Hematopoietic multipotent progenitor cell treated with erythropoietin and hydrocortisone succinate and interleukin-3 and kit ligand, for 4 days (in vitro differentiated cells): ENCODE measurements around the gene NRP2.

Experiments
- DNase-seq: peaks from one replicate; pipeline ENCODE4 v3.0.0-alpha.2; 2015

The NRP2 gene, protein sequence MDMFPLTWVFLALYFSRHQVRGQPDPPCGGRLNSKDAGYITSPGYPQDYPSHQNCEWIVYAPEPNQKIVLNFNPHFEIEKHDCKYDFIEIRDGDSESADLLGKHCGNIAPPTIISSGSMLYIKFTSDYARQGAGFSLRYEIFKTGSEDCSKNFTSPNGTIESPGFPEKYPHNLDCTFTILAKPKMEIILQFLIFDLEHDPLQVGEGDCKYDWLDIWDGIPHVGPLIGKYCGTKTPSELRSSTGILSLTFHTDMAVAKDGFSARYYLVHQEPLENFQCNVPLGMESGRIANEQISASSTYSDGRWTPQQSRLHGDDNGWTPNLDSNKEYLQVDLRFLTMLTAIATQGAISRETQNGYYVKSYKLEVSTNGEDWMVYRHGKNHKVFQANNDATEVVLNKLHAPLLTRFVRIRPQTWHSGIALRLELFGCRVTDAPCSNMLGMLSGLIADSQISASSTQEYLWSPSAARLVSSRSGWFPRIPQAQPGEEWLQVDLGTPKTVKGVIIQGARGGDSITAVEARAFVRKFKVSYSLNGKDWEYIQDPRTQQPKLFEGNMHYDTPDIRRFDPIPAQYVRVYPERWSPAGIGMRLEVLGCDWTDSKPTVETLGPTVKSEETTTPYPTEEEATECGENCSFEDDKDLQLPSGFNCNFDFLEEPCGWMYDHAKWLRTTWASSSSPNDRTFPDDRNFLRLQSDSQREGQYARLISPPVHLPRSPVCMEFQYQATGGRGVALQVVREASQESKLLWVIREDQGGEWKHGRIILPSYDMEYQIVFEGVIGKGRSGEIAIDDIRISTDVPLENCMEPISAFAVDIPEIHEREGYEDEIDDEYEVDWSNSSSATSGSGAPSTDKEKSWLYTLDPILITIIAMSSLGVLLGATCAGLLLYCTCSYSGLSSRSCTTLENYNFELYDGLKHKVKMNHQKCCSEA

DNA sequence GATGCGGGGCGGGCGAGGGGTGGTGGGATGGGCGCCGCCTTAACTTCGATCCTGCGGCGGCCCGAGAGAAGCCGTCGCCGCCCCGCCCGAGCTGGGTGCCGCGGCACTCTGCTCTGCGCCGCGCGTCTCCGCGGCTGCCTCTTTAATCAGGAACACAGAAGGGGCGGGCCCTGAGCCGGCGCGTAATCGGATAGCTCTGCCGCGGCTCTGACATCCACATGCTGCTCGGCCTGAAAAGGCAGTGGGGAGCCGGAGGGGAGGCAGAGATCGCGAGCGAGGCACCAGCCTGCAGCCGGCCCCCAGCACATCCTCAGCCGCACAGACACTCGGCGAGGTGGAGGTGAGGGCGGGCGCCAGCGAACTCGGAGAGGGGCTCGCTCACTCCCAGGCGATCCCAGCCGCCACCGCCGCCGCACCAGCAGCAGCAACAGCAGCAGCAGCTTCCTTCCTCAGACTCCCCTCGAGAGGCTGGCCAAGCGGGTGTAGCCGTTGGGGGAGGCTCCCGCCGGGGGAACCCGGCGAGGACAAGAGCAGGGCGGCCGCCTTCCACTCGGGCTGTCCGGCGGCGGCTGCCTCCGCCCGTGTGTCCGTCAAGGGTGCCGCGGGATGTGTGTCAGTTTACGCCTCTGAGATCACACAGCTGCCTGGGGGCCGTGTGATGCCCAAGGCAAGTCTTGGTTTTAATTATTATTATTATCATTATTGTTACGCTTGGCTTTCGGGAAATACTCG, at the start of gene NRP2:
Gene NRP2 (plus strand): TSS at position 263 of the 732 bp plus-strand sequence. CDS start 790 bp downstream, outside the sequence.
- peak; percentile 85 for DNase-seq

DNA sequence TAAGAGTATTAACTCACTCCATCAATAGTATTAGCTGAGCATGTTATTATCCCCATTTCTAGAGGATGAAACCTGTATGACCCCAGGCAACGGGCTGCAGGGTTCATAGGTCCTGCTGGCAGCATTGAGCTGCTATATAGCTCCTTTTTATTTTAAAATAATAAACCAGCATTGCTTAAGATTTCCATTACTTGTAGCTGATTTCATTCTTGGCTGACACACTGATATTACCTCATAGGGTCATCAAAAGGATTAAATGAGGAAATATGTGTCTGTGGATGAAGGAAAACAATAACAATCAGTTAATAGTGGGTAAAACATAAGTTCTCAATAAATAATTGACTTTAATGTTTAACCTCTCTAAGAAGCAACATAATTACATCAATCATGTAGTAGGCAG, 48.3 kb upstream of the NRP2 start:
- no peak for DNase-seq

DNA sequence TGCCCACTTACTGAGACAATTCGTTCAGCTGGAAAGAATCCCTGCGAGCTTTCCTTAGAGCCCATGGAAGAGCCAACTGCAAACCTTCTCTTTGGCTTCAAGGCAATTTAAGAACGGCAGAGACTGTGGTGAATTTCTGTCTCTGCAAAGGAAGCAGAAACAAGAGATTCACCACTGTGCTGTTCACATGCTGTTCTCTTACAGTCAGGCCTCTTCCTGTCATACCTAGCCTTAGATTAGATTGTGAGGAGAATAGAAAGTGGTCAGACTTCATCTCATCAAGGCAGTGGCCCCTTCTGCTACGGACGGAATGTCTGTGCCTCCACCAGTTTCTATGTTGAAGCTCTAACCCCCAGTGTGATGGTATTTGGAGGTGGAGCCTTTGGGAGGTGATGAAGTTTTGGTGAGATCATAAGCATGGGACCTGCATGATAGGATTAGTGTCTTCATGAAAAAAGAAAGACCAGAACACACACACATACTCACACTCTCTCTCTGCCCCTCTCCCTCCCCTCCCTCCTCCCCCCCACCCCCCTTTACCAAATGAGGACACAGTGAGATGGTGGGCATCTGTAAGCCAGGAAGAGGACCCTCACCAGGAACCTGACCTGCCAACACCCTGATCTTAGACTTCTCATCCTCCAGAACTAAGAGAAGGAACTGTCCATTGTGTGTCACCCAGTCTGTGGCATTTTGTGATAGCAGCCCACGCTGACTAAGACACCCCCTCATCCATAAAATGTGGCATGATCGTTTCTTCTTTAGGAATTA, 45.6 kb upstream of the NRP2 start:
- DNase-seq, result no peak

DNA sequence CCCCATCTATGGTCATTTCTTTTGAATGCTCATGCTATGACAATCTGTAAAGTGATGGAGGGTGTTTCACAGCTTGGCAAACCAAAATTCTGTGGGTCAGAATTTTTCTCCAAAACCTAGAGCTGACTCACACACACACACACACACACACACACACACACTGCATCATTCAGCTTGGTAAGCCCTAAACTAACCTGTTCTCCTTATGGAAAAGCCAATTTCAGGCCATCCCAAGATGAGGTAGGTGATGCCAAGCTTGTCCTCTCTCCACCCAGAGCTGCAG, 45.0 kb upstream of the NRP2 start:
- DNase-seq, result no peak

DNA sequence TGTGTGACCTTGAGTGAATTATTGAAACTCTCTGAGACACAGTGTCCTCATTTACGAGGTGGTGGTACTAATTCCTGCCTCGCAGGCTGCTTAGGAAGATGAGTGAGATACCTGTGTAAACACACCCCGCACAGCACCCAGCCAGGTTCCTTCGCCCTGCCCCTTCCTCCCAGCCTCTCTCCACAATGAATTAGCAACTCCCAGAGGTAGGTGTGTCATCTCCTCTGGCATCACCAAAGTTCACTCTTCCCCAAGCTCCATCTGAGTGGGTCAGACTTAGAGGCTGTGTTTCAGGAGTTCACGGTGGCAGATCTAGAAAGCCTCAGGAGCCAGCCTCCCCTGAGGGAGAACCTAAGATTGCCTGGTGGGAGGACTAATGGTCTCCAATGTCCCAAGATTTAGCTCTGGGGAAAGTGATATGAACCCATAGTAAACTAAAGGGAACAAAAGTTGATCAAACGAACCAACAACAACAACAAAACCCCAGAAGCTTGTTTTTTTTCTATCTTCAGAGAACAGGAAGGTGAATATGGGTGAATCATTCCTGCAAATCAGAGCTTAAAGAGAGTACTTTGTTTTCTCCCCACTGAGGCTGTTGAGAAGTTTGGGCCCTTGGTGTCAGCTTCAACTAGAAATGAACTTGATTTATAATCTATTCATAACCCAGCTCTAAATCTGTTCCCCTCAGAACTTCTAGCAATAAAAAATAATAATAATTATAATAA, 44.4 kb upstream of the NRP2 start:
- no peak for DNase-seq

DNA sequence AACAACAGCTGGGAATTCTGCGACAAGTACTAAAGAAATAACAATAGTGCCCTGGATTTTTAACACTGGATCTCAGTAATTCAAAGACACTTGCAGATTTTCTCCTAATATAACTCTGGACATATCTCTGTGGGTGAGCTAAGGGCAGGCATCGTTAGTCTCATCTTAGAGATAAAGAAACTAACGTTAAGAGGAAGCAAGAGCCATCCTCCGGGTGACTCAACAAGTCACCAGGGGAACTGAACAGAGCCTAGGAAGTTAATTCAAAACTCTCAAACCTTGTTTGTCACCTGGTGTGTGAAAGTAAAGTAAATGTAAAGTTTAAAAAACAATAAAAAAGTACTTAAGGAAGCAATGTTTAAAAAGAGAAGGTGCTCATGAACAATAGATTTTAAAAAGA, 41.6 kb upstream of the NRP2 start:
- peak; percentile 35 for DNase-seq

DNA sequence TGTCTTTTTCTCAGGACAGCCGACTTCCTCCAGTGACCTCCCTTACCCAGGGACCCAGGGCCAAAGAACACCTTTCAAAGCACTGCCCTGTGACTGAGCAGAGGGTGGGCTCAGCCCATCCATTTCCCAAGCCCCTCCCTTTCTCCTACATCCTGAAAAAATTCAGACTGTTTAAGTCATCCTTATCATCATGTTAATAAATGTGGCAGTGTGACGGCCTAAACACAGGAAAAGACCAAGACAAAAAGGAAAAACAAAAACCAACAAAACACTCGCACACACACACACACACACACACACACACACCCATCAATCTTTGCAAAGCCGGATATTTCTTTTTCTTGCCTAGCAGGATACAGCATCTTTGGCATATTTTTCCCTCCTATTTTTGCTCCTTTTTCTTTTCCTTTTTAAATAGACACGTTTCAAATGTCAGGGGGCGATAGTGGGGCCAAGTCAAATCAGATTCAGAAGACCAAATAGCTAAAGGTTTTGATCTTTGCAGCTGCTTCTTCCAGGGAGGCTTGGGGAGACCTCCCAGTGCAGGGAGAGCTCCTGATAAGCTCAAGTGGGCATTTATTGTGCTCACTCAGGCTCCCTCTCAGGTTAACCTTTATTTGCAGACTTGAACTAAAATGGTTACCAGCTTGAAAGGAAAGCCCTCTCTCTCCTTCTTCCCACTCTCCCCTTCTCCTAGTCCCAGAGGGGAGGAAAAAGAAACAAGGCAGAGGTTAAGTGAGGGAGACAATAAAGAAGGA, 39.5 kb upstream of the NRP2 start:
- no peak for DNase-seq

DNA sequence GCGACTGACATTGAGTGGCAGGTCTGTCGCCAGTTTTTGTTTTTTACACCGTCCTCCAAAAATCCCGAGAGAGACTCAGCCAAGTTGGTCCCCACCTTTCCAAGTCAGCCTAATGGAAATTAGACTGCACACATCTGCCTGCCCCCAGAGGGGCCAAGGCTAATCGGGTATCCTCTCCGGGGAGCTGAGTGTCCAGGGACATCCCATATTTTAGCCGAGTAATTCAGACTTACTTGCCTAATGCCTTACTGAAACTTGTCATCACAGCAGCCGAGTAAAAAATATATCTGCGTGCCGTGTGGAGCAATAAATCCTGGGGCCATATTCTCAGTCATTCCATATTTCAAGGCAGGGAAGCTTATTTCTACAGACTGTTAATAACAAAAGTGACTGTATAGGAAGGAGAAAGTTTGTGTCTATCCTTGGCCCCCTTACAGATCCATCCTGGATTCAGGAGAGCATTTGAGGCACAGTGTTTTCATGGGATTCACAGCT, 38.9 kb upstream of the NRP2 start:
- DNase-seq, result no peak

DNA sequence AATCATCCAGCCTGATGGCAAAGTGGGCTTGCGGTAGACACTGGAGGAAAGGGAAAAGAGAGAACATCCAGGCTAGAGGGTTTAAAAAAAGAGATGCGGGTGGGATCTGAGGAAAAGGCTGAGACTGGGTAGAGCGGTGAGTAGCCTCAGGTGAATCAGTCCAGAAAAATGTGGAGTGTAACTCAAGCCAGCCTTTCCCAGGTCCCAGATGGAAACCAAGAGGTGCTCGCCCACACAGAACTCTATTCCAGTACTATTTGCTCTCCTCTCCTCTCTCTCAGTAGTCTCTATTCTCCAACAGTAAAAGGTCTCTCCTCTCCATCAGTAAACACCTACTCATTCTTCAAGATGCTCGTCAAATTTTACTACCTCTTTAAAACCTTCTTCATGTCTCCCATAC, 38.3 kb upstream of the NRP2 start:
- DNase-seq, result no peak

DNA sequence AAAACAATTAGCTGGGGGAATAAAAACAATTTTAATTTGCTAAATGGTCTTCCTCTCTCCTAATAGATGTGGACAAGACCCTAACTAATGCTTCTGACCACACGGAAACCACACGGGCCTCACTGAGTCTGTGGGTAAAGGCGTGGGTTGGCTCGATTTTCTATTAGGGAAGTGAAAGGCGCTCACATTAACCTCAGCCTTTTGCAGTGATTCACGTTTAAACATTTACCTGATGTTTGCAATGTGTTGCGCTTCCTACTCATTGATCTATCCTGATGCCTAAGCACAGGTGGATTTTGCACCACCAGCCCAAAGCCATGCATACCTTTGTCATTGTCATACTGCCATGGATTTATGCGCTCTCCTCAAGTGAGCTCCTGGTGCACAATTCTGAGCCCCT, 35.6 kb upstream of the NRP2 start:
- DNase-seq, result no peak

DNA sequence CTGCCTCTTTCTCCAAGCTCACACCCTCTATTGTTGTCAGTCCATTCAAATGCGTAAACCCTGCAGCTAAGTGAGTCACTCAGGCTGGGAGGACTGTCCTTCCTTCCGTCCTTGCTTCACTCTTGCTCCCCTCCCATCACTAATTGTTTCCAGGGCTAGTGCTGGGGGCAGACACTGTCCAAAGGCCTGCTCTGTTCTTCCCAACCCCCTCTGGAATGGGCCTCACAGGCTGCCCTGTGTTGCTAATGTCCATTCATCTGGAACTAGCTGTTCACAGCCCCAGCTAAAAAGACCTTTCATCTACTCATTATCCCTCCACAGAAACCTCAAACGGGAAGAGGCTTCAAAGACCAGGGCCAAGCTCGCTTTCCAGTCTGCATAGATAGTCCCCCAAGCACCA, 31.9 kb upstream of the NRP2 start:
- DNase-seq, result no peak

DNA sequence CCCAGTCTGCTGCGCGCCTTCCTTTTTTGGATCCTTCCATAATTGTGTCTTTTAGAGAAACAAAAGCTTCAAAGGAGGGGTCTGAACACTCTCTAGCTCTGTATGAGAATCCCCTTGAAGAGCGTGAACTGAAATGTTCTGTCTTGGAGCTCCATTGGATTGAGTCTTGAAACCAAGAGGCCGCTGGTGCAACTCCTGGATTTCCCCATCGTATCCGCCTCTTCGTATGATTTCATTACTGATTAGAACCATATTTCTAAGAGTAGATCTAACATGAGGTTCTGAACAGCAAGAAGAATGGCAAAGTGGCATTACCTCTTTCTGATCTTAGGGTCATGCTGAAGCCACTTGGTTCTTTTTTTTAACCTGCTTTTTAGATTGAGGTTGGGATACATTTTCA, 31.4 kb upstream of the NRP2 start:
- no peak for DNase-seq

DNA sequence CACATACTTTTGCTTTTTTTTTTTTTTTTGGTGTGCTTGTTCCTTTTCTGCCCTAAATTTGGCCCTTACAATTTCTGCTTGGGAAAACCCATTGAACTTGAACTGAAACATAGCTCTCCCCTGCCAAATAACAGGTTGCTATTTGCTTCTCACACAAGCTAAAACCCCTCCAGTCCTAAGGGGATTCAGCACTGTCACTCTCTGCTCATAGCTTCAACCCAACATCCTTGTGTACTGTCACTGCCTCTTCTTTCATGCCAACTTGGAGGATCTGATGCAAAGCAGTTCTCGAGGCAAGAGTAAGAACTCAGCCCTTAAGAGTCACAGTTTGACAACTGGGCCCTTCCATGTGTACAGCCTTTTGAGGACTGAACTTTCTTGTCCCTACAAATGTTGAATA, 30.6 kb upstream of the NRP2 start:
- no peak for DNase-seq

DNA sequence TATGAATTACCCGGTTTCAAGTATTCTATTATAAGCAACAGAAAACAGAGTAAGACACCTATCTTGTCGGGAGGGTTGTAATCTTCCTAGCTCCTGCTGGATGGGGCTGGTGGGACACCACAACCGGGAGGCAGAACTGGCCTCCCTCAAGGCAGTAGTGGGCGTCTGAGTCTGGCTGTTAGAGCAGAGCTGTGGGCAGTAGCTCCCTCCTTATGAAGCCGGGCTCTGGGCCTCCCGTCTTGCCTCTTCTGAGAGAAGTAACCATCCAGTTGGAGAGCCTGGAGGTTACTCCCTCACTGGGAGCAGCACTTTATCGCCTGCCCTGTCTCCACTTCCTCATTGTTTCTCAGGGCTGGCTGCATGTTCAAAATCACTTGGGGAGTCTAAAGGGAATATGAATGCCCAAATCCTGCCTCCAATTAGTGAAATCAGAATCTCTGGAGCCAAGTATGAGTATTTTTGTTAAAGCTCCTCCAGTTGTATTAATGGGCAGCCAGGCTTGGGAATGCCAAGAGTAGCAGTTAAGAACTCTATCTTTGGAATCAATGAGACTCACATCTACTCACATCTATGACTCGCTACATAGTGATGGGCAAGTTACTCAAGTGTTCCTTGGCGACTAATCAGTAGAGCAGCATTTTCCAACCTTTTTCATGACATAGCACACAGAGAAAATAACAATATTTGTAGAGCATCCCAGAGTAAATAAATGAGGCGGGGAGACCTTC, 27.3 kb upstream of the NRP2 start:
- DNase-seq, result no peak

DNA sequence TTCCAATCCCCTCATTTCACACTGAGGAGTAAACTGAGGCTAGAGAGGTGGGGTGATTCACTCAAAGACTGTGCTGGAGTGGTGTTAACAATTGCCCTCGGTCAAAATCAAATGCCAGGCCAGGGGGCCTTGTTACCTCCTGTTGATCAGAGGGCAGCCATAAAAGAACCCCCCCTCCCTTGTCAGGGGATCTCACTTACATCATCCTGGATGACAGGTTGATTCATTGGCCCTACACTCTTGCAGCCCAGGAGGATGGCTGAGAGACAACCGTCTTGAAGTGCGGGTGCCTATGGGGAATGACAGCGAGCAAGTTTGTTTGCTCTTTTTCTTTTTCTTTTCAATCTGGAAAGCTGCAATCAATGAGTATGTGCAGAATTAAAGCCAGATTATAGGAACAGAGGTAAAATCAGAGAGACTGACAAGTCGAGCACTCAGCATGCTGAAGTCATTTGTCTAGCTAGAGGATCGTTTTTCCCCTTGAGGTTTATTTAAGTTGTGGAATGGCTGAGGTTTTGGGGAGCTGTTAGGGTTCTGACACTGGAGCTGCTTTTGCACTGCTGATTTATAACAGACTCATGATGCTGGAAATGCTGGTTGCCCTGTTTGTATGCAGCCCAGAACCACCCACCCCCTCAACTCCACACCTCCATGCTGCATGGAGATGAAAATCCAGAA, 26.4 kb upstream of the NRP2 start:
- no peak for DNase-seq

DNA sequence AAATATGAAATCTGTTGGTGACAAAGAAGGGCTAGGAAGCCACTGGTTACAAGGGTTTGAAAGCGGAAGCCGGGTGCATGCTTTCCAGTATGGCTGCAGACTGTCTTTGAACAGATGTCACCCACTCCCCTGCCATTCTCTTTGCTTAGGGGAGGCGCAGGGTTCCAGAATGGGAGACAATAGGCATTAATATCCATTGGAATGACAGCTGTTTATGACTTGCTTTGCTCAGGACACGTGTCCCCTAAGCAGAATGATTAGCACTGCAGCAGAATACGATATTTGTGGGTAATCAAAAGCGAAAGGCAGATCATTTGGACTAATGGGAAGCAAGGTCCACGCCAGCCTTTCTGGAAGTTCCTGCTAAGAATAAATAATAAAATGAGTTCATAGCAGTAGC, 25.8 kb upstream of the NRP2 start:
- DNase-seq, result no peak

DNA sequence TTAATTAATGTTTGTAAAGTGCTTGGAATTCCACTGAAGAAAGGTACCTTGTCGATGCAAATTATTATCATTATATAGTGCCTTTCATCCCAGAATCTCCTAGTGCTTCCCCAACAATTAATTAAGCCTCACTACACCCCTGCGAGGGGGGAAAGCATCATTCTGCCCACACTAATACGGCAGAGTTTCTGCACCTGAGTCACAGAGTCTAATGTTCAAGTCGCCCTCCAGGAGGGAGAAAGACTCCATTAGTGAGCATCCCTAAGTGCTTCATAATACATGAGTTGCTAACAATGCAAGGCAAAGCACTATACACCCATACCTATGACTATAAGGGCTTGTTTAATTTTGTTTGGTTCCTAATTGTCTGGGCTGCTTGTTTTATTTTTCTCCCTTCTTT, 25.4 kb upstream of the NRP2 start:
- DNase-seq, result no peak

DNA sequence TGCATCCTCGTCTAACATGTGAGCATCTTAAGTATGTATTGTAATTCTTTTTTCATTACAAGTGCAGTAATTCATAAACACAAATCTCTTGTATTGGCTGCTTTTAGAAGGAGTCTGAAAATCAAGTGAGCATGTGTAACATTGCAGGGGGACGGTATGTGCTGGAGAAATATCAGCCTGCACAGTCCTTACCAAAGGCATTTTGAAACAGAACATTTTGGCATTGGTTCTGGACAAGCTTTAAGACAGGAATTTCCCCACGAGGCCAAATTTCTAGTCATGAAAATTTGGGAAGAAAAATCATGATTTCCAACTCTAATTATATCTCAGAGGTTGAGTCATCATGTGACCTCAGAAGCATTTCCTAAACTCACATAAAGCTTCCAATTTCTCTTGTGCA, 24.7 kb upstream of the NRP2 start:
- DNase-seq, result no peak

DNA sequence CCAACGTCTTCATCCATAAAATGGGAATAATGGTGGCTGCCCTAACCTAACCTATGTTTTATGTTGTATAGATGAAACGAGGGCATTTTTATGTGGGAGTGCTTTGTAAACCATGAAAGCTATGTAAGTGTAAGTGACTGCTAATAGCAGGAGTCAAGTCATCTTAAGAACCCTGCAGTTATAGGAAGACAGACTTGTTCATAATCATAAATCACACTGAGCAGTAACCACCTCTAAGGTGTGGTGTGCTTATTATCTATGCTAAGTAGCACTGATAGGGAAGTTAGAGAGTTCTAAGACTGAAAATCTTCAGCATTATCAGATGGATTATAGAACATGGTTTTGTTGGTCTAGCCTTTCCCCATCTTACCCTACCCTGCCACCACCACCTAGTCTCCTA, 24.2 kb upstream of the NRP2 start:
- no peak for DNase-seq

DNA sequence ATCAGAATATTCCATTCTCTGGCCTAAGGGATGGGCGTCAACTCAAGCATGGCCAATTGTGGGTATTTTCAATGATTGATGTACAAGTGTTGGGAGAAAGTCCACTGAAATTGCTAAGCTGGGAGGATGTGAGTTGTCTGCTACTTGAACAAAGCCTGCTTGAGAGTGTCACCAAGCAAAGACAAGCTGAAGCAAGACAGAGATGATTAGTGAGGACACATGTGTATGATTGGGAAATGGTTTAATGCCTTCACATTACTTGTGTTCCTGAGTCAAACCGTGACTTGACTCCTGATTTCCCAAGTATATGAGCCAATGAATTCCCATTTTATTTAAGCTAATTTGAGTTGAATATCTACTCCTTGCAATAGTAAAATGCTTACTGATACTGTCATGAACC, 23.7 kb upstream of the NRP2 start:
- DNase-seq, result no peak
